Adrenal gland (tissue), 12 donors: Measurements from ENCODE around the gene C20orf141. TPM values are rescaled to one million over a fixed set of nuclear protein-coding genes. Genes with fewer than 3 reads are reported as not detected.

ENCODE experiments used
- DNase-seq, 7 donors: peaks; one replicate each; pipeline ENCODE4 v3.0.0-alpha.2; 2019 to 2020
- H3K27ac ChIP-seq, 5 donors: fragments of 200-600 bp; sonication (generic) in 4 of 5; 1 replicate in 3 of 5; 2 replicates in 2 of 5; pipeline versions ENCODE4 v1.5.1 to v1.8.0; 2016 to 2020; ENCODE audit warnings: mild to moderate bottlenecking in 1 of 5
- H3K27me3 ChIP-seq: fragments of 200-600 bp; 2 replicates; pipeline ENCODE4 v1.8.0; 2021
- H3K36me3 ChIP-seq, 2 donors: fragments of 200-600 bp; replicated peaks in 1 of 2; 1 replicate in 1 of 2; 2 replicates in 1 of 2; pipeline versions ENCODE4 v1.5.1 to v1.8.0; 2018 to 2022
- H3K4me1 ChIP-seq, 2 donors: fragments of 200-600 bp; replicated peaks in 1 of 2; 1 replicate in 1 of 2; 2 replicates in 1 of 2; pipeline versions ENCODE4 v1.5.1 to v1.8.0; 2018 to 2021
- H3K4me3 ChIP-seq, 4 donors: fragments of 200-600 bp; sonication (generic) in 3 of 4; one replicate each; pipeline ENCODE4 v1.5.1; 2016 to 2018
- H3K9me3 ChIP-seq, 3 donors: fragments of 200-600 bp; sonication (generic) in 1 of 3; replicated peaks in 1 of 3; 1 replicate in 2 of 3; 2 replicates in 1 of 3; pipeline versions ENCODE4 v1.5.1 to v1.8.0; 2016 to 2021
- POLR2A ChIP-seq, 2 donors: fragments of 450-650 bp; IDR thresholded peaks; one replicate each; pipeline ENCODE4 v1.6.1; 2017; ENCODE audit warnings: antibody characterized with exemption in 2 of 2, mild to moderate bottlenecking in 2 of 2, moderate library complexity in 1 of 2
- WGBS, 4 donors: extraction: QIAGEN DNeasy Blood & Tissue Kit in 2 of 4; methylation state at CpG; one replicate each; pipeline versions ENCODE4 v1.1.5 to v1.1.7; 2013 to 2017; 5-methylcytosine and 5-hydroxymethylcytosine counted together
- intact Hi-C, 2 donors: fragments of 100-400 bp; cut with DNase I; formaldehyde crosslinking; loops; one replicate each; pipeline versions ENCODE4 v1.14.1 to v1.15.0; 2022 to 2023
- polyA plus RNA-seq, 3 donors: library from polyadenylated mRNA; stranded (reverse); fragments of 200-250 nt in 2 of 3; fragments of 350-450 nt in 1 of 3; fragmentation: Illumina TruSeq in 1 of 3; extraction: RNeasy Lipid Tissue Mini Kit (QIAGEN cat#74804) in 1 of 3; gene quantifications; one replicate each; pipeline ENCODE4 v1.2.3, GENCODE V29; 2013 to 2014
- total RNA-seq, 9 donors: library from RNA; depleted of rRNA in 4 of 9; stranded (reverse); fragments of >200 nt in 4 of 9; fragments of 120-200 nt in 1 of 9; fragmentation: NEBNext Ultra II Directional in 1 of 9; extraction: Animal tissue kit (Norgen Biotek cat#: 25700) in 1 of 9; gene quantifications; one replicate each; pipeline versions ENCODE4 v1.1.0 to v1.2.4, GENCODE V29; 2013 to 2023
- TF ChIP-seq, protein P1 (sequence below), 6 experiments: fragments of 450-650 bp in 4 of 6; fragments of 200-600 bp in 2 of 6; sonication (generic) in 1 of 6; IDR thresholded peaks; 1 replicate in 5 of 6; 2 replicates in 1 of 6; pipeline versions ENCODE4 v1.5.1 to v1.8.0; 2016 to 2021; ENCODE audit warnings: antibody characterized with exemption in 6 of 6, mild to moderate bottlenecking in 2 of 6, moderate library complexity in 1 of 6
- donor health status: healthy with polysubstance abuse.
- donor health status: Bipolar disorder and iron deficiency.
- donor health status: DM: yes; HTN: yes; CAD: no.
- donor health status: DM: no; HTN: no; CAD: no.
- donor health status: DM: no; HTN: no; CAD: no.
- donor health status: DM: yes; HTN: yes; CAD: no.

C20orf141 gene
- total and polyA plus RNA-seq, 12 donors, result 0.30 TPM; not detected in 11

DNA sequence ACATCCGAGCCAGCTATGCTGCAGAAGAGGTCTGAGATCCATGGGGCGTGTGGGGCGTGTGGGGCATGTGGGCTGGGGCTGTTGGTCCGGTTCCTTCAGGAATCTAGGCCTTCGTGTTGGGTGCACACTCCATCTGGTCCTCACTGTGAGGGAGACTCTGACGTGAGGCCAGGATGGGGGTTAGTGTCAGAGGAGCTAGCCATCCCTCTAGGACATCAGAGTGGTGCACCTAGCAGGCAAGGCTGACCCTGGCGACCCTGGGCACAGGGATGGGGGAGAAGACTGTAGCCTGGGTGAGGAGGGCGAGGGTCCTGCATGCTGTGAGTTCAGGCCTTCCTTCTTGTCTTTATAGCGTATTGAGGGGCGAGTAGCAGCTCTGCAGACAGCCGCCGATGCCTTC is 49.8 kb downstream of the C20orf141 start:
- DNase-seq, result no peak
- TF ChIP-seq, protein P1, sequence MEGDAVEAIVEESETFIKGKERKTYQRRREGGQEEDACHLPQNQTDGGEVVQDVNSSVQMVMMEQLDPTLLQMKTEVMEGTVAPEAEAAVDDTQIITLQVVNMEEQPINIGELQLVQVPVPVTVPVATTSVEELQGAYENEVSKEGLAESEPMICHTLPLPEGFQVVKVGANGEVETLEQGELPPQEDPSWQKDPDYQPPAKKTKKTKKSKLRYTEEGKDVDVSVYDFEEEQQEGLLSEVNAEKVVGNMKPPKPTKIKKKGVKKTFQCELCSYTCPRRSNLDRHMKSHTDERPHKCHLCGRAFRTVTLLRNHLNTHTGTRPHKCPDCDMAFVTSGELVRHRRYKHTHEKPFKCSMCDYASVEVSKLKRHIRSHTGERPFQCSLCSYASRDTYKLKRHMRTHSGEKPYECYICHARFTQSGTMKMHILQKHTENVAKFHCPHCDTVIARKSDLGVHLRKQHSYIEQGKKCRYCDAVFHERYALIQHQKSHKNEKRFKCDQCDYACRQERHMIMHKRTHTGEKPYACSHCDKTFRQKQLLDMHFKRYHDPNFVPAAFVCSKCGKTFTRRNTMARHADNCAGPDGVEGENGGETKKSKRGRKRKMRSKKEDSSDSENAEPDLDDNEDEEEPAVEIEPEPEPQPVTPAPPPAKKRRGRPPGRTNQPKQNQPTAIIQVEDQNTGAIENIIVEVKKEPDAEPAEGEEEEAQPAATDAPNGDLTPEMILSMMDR (IDR thresholded peaks at IDR 0.05), result no peak
- no peak for TF ChIP-seq POLR2A (IDR thresholded peaks at IDR 0.05)
- WGBS, 4 donors, result 93 to 98% (median 97%) methylated on average over 12 of the region's 12 CpGs
- intact Hi-C loops, result loop anchor here in 1 of 2 donors (10.0 kb wide), 1 partner anchor 130 kb away; no protein-coding TSS in a partner anchor
- Histone ChIP-seq H3K36me3 (peaks cover 0 to 55% of the 10 kb centered on the region in 2 donors), H3K4me3 (no peak overlapping the region), H3K27me3 (no peaks in the 10 kb centered on the region), H3K27ac (no peak overlapping the region), H3K9me3 (no peaks in the 10 kb centered on the region), H3K4me1 (no peaks in the 10 kb centered on the region)

DNA sequence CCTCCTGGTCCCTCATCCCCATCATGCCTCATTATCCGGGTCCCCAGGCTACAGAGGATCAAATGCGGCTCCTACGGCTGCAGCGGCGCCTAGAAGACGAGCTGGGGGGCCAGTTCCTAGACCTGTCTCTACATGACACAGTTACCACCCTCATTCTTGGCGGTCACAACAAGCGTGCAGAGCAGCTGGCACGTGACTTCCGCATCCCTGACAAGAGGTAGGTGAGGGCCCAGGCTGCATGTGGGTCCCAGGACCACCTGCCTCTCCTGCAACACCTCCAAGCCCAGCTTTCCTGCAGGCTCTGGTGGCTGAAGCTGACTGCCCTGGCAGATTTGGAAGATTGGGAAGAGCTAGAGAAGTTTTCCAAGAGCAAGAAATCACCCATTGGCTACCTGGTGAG is 50.3 kb downstream of the C20orf141 start:
- H3K4me3 ChIP-seq, result no peak overlapping the region
- no peaks in the 10 kb centered on the region for H3K9me3 ChIP-seq
- WGBS, 4 donors, result 93 to 97% (median 95%) methylated on average over 10 of the region's 10 CpGs
- DNase-seq, result no peak
- H3K36me3 ChIP-seq, result peaks cover 0 to 55% of the 10 kb centered on the region in 2 donors
- H3K4me1 ChIP-seq, result no peaks in the 10 kb centered on the region
- intact Hi-C loops, result loop anchor here in 1 of 2 donors (10.0 kb wide), 1 partner anchor 130 kb away; no protein-coding TSS in a partner anchor
- TF ChIP-seq, protein P1 (IDR thresholded peaks at IDR 0.05), result no peak
- TF ChIP-seq POLR2A (IDR thresholded peaks at IDR 0.05), result no peak
- H3K27me3 ChIP-seq, result no peaks in the 10 kb centered on the region
- no peak overlapping the region for H3K27ac ChIP-seq

Other genes starting within 250 kb of the C20orf141 start
- 100 to 1,000 TPM in 2 of 9 donors, 10 to 100 TPM in 7; 52.5 to 180 (median 79.6) TPM for gene NOP56, start 162.4 kb upstream of the C20orf141 start, total RNA-seq
- gene NOP56, start 162.4 kb upstream of the C20orf141 start, polyA plus RNA-seq, result 100 to 1,000 TPM; 126 to 181 (median 166) TPM
- gene IDH3B, start 150.8 kb upstream of the C20orf141 start, total RNA-seq, result 100 to 1,000 TPM in 7 of 9 donors, 10 to 100 TPM in 2; 79.0 to 220 (median 111) TPM
- gene IDH3B, start 150.8 kb upstream of the C20orf141 start, polyA plus RNA-seq, result 100 to 1,000 TPM; 101 to 113 (median 104) TPM
- gene EBF4, start 122.2 kb upstream of the C20orf141 start, total RNA-seq, result 10 to 100 TPM in 4 of 9 donors, 1 to 10 TPM in 5; 2.8 to 13.3 (median 9.7) TPM
- gene EBF4, start 122.2 kb upstream of the C20orf141 start, polyA plus RNA-seq, result 10 to 100 TPM in 2 of 3 donors, 1 to 10 TPM in 1; 1.6 to 29.7 (median 14.1) TPM
- gene CPXM1, start 14.4 kb upstream of the C20orf141 start, total RNA-seq, result 10 to 100 TPM in 5 of 9 donors, 1 to 10 TPM in 4; 6.1 to 21.8 (median 11.9) TPM
- gene CPXM1, start 14.4 kb upstream of the C20orf141 start, polyA plus RNA-seq, result 10 to 100 TPM in 2 of 3 donors, 1 to 10 TPM in 1; 2.5 to 19.7 (median 10.5) TPM
- not detected for gene TMEM239, start 1.4 kb downstream of the C20orf141 start, total RNA-seq
- under 1 TPM in 1 of 3 donors, not detected in 2; 0.08 TPM for gene TMEM239, start 1.4 kb downstream of the C20orf141 start, polyA plus RNA-seq
- gene PCED1A, start 25.7 kb downstream of the C20orf141 start, total RNA-seq, result 10 to 100 TPM; 16.8 to 65.8 (median 46.3) TPM
- 100 to 1,000 TPM in 2 of 3 donors, 1 to 10 TPM in 1; 9.6 to 244 (median 129) TPM for gene PCED1A, start 25.7 kb downstream of the C20orf141 start, polyA plus RNA-seq
- 10 to 100 TPM; 28.1 to 45.0 (median 33.8) TPM for gene VPS16, start 25.8 kb downstream of the C20orf141 start, total RNA-seq
- gene VPS16, start 25.8 kb downstream of the C20orf141 start, polyA plus RNA-seq, result 100 to 1,000 TPM in 1 of 3 donors, 10 to 100 TPM in 2; 24.8 to 115 (median 99.8) TPM
- 10 to 100 TPM; 33.5 to 62.5 (median 47.7) TPM for gene PTPRA, start 58.5 kb downstream of the C20orf141 start, total RNA-seq
- gene PTPRA, start 58.5 kb downstream of the C20orf141 start, polyA plus RNA-seq, result 10 to 100 TPM; 16.3 to 94.7 (median 16.7) TPM
- 1 to 10 TPM in 1 of 9 donors, under 1 TPM in 2, not detected in 6; 0.34 to 1.7 (median 0.65) TPM for gene GNRH2, start 228.6 kb downstream of the C20orf141 start, total RNA-seq
- gene GNRH2, start 228.6 kb downstream of the C20orf141 start, polyA plus RNA-seq, result 1 to 10 TPM in 2 of 3 donors, not detected in 1; 3.1 to 4.2 TPM
- gene MRPS26, start 231.1 kb downstream of the C20orf141 start, total RNA-seq, result 100 to 1,000 TPM in 3 of 9 donors, 10 to 100 TPM in 6; 67.2 to 144 (median 78.2) TPM
- gene MRPS26, start 231.1 kb downstream of the C20orf141 start, polyA plus RNA-seq, result 100 to 1,000 TPM in 2 of 3 donors, 10 to 100 TPM in 1; 27.9 to 145 (median 135) TPM